Neural cell (in vitro differentiated cells): Measurements from ENCODE around the gene BMP7.

Experiments
- EP300 ChIP-seq: fragments of 450-650 bp; conservative IDR thresholded peaks from 2 replicates; pipeline ENCODE4 v1.6.1; 2014; ENCODE audit warnings: antibody characterized with exemption, mild to moderate bottlenecking, moderate library complexity; ENCODE audit not compliant: poor library complexity, severe bottlenecking
- MXI1 ChIP-seq: fragments of 450-650 bp; conservative IDR thresholded peaks from 2 replicates; pipeline ENCODE4 v1.6.1; 2014; ENCODE audit warnings: antibody characterized with exemption, mild to moderate bottlenecking; ENCODE audit not compliant: poor library complexity, severe bottlenecking
- RAD21 ChIP-seq: fragments of 450-650 bp; conservative IDR thresholded peaks from 2 replicates; pipeline ENCODE4 v1.6.1; 2014; ENCODE audit warnings: antibody characterized with exemption, mild to moderate bottlenecking, moderate library complexity
- SMC3 ChIP-seq: fragments of 450-650 bp; conservative IDR thresholded peaks from 2 replicates; pipeline ENCODE4 v1.6.1; 2014; ENCODE audit warnings: antibody characterized with exemption, mild to moderate bottlenecking, moderate library complexity; ENCODE audit not compliant: poor library complexity
- TF ChIP-seq, protein P1 (sequence below): fragments of 450-650 bp; IDR thresholded peaks from 2 replicates; pipeline ENCODE4 v1.5.1; 2014; ENCODE audit warnings: antibody characterized with exemption, mild to moderate bottlenecking, moderate library complexity; ENCODE audit not compliant: poor library complexity, severe bottlenecking

DNA sequence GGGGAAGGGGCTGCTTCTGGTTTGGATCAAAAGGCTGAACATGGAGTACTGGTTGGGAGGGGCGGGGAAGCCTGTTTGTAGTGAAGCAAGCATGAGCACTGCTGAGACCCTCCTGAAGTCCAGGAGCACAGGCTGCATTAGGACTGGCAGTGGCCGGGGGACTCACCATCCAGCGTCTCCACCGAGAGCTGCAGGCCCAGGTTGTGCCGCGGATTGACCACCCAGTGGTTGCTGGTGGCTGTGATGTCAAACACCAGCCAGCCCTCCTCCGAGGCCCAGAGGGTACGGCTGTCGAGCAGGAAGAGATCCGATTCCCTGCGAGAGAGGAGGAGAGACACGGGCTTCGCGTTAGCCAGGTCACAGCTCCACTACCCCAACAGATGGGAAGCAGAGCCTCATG lies 64.1 kb downstream of the BMP7 start:
- TF ChIP-seq, protein P1, sequence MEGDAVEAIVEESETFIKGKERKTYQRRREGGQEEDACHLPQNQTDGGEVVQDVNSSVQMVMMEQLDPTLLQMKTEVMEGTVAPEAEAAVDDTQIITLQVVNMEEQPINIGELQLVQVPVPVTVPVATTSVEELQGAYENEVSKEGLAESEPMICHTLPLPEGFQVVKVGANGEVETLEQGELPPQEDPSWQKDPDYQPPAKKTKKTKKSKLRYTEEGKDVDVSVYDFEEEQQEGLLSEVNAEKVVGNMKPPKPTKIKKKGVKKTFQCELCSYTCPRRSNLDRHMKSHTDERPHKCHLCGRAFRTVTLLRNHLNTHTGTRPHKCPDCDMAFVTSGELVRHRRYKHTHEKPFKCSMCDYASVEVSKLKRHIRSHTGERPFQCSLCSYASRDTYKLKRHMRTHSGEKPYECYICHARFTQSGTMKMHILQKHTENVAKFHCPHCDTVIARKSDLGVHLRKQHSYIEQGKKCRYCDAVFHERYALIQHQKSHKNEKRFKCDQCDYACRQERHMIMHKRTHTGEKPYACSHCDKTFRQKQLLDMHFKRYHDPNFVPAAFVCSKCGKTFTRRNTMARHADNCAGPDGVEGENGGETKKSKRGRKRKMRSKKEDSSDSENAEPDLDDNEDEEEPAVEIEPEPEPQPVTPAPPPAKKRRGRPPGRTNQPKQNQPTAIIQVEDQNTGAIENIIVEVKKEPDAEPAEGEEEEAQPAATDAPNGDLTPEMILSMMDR: no peak
- no peak for TF ChIP-seq EP300
- no peak for TF ChIP-seq RAD21
- TF ChIP-seq SMC3: no peak
- TF ChIP-seq MXI1: no peak
